H1 (cell line): ENCODE data around the gene MMD. TPM values are rescaled to one million over a fixed set of nuclear protein-coding genes. Genes with fewer than 3 reads are reported as not detected.

Experiments
- CTCF ChIA-PET: fragments of 300-600 bp; sonication (Branson Sonifier 250); formaldehyde crosslinking; loops from one replicate; lab custom pipeline; 2021; ENCODE audit not compliant: partially characterized antibody; lab: Charles Lee
- POLR2A ChIA-PET: fragments of 300-600 bp; sonication (Branson Sonifier 250); formaldehyde crosslinking; loops from one replicate; lab custom pipeline; 2021; ENCODE audit warnings: inconsistent platforms; ENCODE audit not compliant: partially characterized antibody; lab: Charles Lee
- DNase-seq, 2 experiments: peaks; one replicate each; pipeline versions ENCODE4 v3.0.0 to v3.0.0-alpha.2; 2010 to 2022; ENCODE audit warnings: low spot score in 2 of 2, low read depth in 1 of 2, mixed read lengths in 1 of 2
- FAIRE-seq: peaks from 2 replicates; lab custom pipeline; 2011; peaks lifted over from hg19 to GRCh38; lab: Jason Lieb, UNC
- H2AFZ ChIP-seq: 2 replicates; pipeline ENCODE4 v1.8.1; 2012; ENCODE audit warnings: low read length, inconsistent platforms
- H2AK5ac ChIP-seq: 2 replicates; pipeline ENCODE4 v1.6.1; 2013; ENCODE audit warnings: low read depth, low read length
- H2BK120ac ChIP-seq: replicated peaks from 2 replicates; pipeline ENCODE3; 2013; ENCODE audit warnings: low read depth, low read length, inconsistent platforms
- H2BK12ac ChIP-seq: 2 replicates; pipeline ENCODE4 v1.6.1; 2013; ENCODE audit warnings: low read depth, low read length
- H2BK15ac ChIP-seq: 2 replicates; pipeline ENCODE4 v1.6.1; 2013; ENCODE audit warnings: low read length
- H2BK20ac ChIP-seq: 2 replicates; pipeline ENCODE4 v1.6.1; 2013; ENCODE audit warnings: low read length
- H2BK5ac ChIP-seq: 2 replicates; pipeline ENCODE4 v1.6.1; 2013; ENCODE audit warnings: low read depth, low read length
- H3K14ac ChIP-seq: 2 replicates; pipeline ENCODE4 v1.6.1; 2013; ENCODE audit warnings: inconsistent platforms; ENCODE audit not compliant: insufficient read length
- H3K18ac ChIP-seq: 2 replicates; pipeline ENCODE4 v1.6.1; 2013; ENCODE audit warnings: low read length; ENCODE audit errors: extremely low read depth
- H3K23ac ChIP-seq: 2 replicates; pipeline ENCODE4 v1.6.1; 2013; ENCODE audit warnings: inconsistent platforms; ENCODE audit not compliant: insufficient read length
- H3K23me2 ChIP-seq: 2 replicates; pipeline ENCODE4 v1.6.1; 2013; ENCODE audit warnings: low read depth, low read length
- H3K27ac ChIP-seq: 2 replicates; pipeline ENCODE4 v1.6.1; 2011; ENCODE audit warnings: low read depth, low read length, inconsistent platforms
- H3K27me3 ChIP-seq, 4 experiments: replicated peaks in 1 of 4; 1 replicate in 1 of 4; 2 replicates in 3 of 4; pipeline versions ENCODE4 v1.6.1 to v1.8.1; 2011 to 2013; ENCODE audit warnings: low read length in 3 of 4, mild to moderate bottlenecking in 3 of 4, inconsistent platforms in 2 of 4, mixed read lengths in 2 of 4, moderate library complexity in 1 of 4; ENCODE audit not compliant: control insufficient read depth in 3 of 4, insufficient read depth in 3 of 4; ENCODE audit errors: extremely low read depth in 1 of 4
- H3K36me3 ChIP-seq, 4 experiments: 2 replicates each; pipeline versions ENCODE4 v1.6.1 to v1.8.1; 2011 to 2013; ENCODE audit warnings: mild to moderate bottlenecking in 4 of 4, low read length in 3 of 4, moderate library complexity in 2 of 4, control low read depth in 1 of 4, inconsistent platforms in 1 of 4; ENCODE audit not compliant: insufficient read depth in 4 of 4, control insufficient read depth in 2 of 4
- H3K4ac ChIP-seq: replicated peaks from 2 replicates; pipeline ENCODE3; 2013; ENCODE audit warnings: low read length, low read depth, mixed read lengths, inconsistent platforms; ENCODE audit not compliant: insufficient read length
- H3K4me1 ChIP-seq, 4 experiments: replicated peaks in 1 of 4; 1 replicate in 1 of 4; 2 replicates in 3 of 4; pipeline versions ENCODE4 v1.6.1 to v1.8.1; 2011 to 2013; ENCODE audit warnings: low read length in 3 of 4, inconsistent platforms in 2 of 4, mixed read lengths in 1 of 4; ENCODE audit not compliant: insufficient read depth in 4 of 4, control insufficient read depth in 3 of 4
- H3K4me2 ChIP-seq, 2 experiments: 2 replicates each; pipeline versions ENCODE4 v1.6.1 to v1.8.1; 2011 to 2013; ENCODE audit warnings: low read depth in 2 of 2, low read length in 2 of 2, control low read depth in 1 of 2, inconsistent platforms in 1 of 2, mild to moderate bottlenecking in 1 of 2; ENCODE audit not compliant: insufficient read depth in 1 of 2
- H3K4me3 ChIP-seq, 4 experiments: fragments of 200-600, 300-600 bp in 1 of 4; sonication (generic), shearing (Covaris generic), sonication (Bioruptor Twin) in 1 of 4; 2 replicates each; pipeline versions ENCODE4 v1.5.1 to v1.8.1; 2011 to 2016; ENCODE audit warnings: low read length in 4 of 4, low read depth in 3 of 4, control low read depth in 2 of 4, inconsistent platforms in 2 of 4, mild to moderate bottlenecking in 2 of 4, mixed read lengths in 1 of 4, moderate library complexity in 1 of 4; ENCODE audit not compliant: insufficient read depth in 2 of 4; ENCODE audit errors: extremely low read depth in 1 of 4
- H3K56ac ChIP-seq: replicated peaks from 2 replicates; pipeline ENCODE3; 2013; ENCODE audit warnings: low read depth, mild to moderate bottlenecking, mixed read lengths, low read length, inconsistent platforms; ENCODE audit not compliant: insufficient read length
- H3K79me1 ChIP-seq: 2 replicates; pipeline ENCODE4 v1.6.1; 2013; ENCODE audit warnings: low read depth, low read length, control low read depth
- H3K79me2 ChIP-seq, 2 experiments: 2 replicates each; pipeline versions ENCODE4 v1.6.1 to v1.8.1; 2012 to 2013; ENCODE audit warnings: low read length in 2 of 2, mild to moderate bottlenecking in 2 of 2, inconsistent platforms in 1 of 2; ENCODE audit not compliant: insufficient read depth in 2 of 2, control insufficient read depth in 1 of 2
- H3K9ac ChIP-seq, 4 experiments: replicated peaks in 1 of 4; 1 replicate in 1 of 4; 2 replicates in 3 of 4; pipeline versions ENCODE4 v1.6.1 to v1.8.1; 2011 to 2013; ENCODE audit warnings: low read depth in 3 of 4, low read length in 3 of 4, control low read depth in 2 of 4, mild to moderate bottlenecking in 2 of 4, moderate library complexity in 2 of 4, inconsistent platforms in 1 of 4; ENCODE audit errors: extremely low read depth in 1 of 4
- H3K9me3 ChIP-seq, 2 experiments: 2 replicates each; pipeline versions ENCODE4 v1.6.1 to v1.8.1; 2012 to 2013; ENCODE audit warnings: mild to moderate bottlenecking in 2 of 2, moderate library complexity in 2 of 2, control low read depth in 1 of 2, inconsistent platforms in 1 of 2, low read depth in 1 of 2, low read length in 1 of 2, mixed read lengths in 1 of 2; ENCODE audit not compliant: insufficient read depth in 2 of 2
- H4K20me1 ChIP-seq, 2 experiments: replicated peaks in 1 of 2; 2 replicates each; pipeline versions ENCODE3 to v1.8.1; 2011 to 2013; ENCODE audit warnings: inconsistent platforms in 2 of 2, low read length in 2 of 2, mild to moderate bottlenecking in 1 of 2; ENCODE audit not compliant: insufficient read depth in 2 of 2, control insufficient read depth in 1 of 2
- H4K5ac ChIP-seq: 2 replicates; pipeline ENCODE4 v1.6.1; 2013; ENCODE audit warnings: low read length, low read depth, mixed read lengths, inconsistent platforms; ENCODE audit not compliant: insufficient read length
- H4K8ac ChIP-seq: 2 replicates; pipeline ENCODE4 v1.8.0; 2013; ENCODE audit warnings: mild to moderate bottlenecking, moderate library complexity, low read length, inconsistent platforms; ENCODE audit not compliant: insufficient read depth; ENCODE audit errors: extremely low read depth
- H4K91ac ChIP-seq: replicated peaks from 2 replicates; pipeline ENCODE3; 2013; ENCODE audit warnings: low read length, mixed read lengths, inconsistent platforms; ENCODE audit not compliant: insufficient read length
- WGBS, 2 experiments: shearing (Covaris generic) in 1 of 2; methylation state at CpG; one replicate each; pipeline versions ENCODE4 v1.1.6 to v1.1.7; 2013 to 2015; ENCODE audit warnings: low lambda C conversion rate in 2 of 2, mixed read lengths in 2 of 2, inconsistent platforms in 1 of 2, low coverage in 1 of 2, missing lambda C conversion rate in 1 of 2; ENCODE audit not compliant: insufficient replicate concordance in 2 of 2, insufficient coverage in 1 of 2, insufficient read length in 1 of 2; ENCODE audit errors: extremely low coverage in 1 of 2, missing lambda C conversion rate in 1 of 2; 5-methylcytosine and 5-hydroxymethylcytosine counted together
- polyA plus RNA-seq, 7 experiments: library from polyadenylated mRNA; depleted of rRNA in 3 of 7; stranded (reverse) in 5 of 7; unstranded in 2 of 7; fragments of >200 nt in 5 of 7; fragments of 200-250 nt in 2 of 7; gene quantifications; 1 replicate in 5 of 7; 2 replicates in 1 of 7; 4 replicates in 1 of 7; pipeline versions ENCODE4 v1.2.1 to v1.2.3, GENCODE V29; 2011 to 2013; ENCODE audit warnings: missing spikeins in 2 of 7, mixed read lengths in 2 of 7
- total RNA-seq: library from RNA; stranded (reverse); fragmentation: NEBNext Ultra II Directional; extraction: Animal tissue kit (Norgen Biotek cat#: 25700); gene quantifications from 2 replicates; pipeline ENCODE4 v1.2.1, GENCODE V29; 2021

MMD gene
- total and polyA plus RNA-seq, 2 of the 8 experiments (the other 6 are each of a cell fraction or from before 2014, with no cell fraction given) = 28.2 to 37.8 TPM

GRCh38 chr17:55466671-55467070 lies 45.0 kb upstream of the MMD start:
- Histone ChIP-seq H3K27ac (no peak overlapping the region), H3K36me3 (no peaks in the 10 kb centered on the region), H3K4me1 (peaks cover 2 to 5% (median 3%) of the 10 kb centered on the region in 4 experiments; a peak in 6 of 7 replicates), H2AFZ (no peak overlapping the region), H4K20me1 (no peaks in the 10 kb centered on the region), H3K23me2 (no peaks in the 10 kb centered on the region; the same call in 1 of the 2 replicates), H3K4me2 (peak overlapping the region; percentile 17 to 31; a peak in 3 of 4 replicates), H3K14ac (no peak overlapping the region), H3K4ac (no peak overlapping the region), H2BK20ac (peak overlapping the region; percentile 11; the same call in 1 of the 2 replicates), H3K79me1 (no peaks in the 10 kb centered on the region), H3K18ac (no peak overlapping the region), H2BK12ac (peak overlapping the region; percentile 40; the same call in 1 of the 2 replicates), H2BK120ac (no peak overlapping the region), H2BK5ac (peak overlapping the region; percentile 38; the same call in 1 of the 2 replicates), H2BK15ac (no peak overlapping the region), H3K9me3 (peaks cover 0 to 4% of the 10 kb centered on the region in 2 experiments; a peak in 1 of 4 replicates), H3K9ac (no peak overlapping the region; a peak in 1 of 7 replicates), H3K27me3 (no peaks in the 10 kb centered on the region), H3K4me3 (no peak overlapping the region; a peak in 1 of 8 replicates), H4K5ac (no peak overlapping the region), H4K8ac (no peak overlapping the region), H3K56ac (no peak overlapping the region), H3K79me2 (no peaks in the 10 kb centered on the region), H4K91ac (peak overlapping the region; percentile 8), H3K23ac (no peak overlapping the region), H2AK5ac (no peak overlapping the region)
- ChIA-PET CTCF (interaction anchor here (0.6 to 1.3 kb wide), 5 partner anchors 9 to 110 kb away, joined by 3 to 6 read pairs (median 3); no protein-coding TSS in a partner anchor), POLR2A (interaction anchor here (0.8 to 1.1 kb wide), 2 partner anchors 9 to 135 kb away, joined by 3 read pairs; no protein-coding TSS in a partner anchor)
- 55% methylated on average over 7 of the region's 7 CpGs; no CpG with 5 or more reads in 1 of the 2 experiments for WGBS, 2 experiments
- DNase-seq (peak in 1 of 2 experiments; percentile 34), FAIRE-seq (no peak)
